Spleen (tissue), 11 donors: ENCODE data around the gene PRAMEF18. TPM values are rescaled to one million over a fixed set of nuclear protein-coding genes. Genes with fewer than 3 reads are reported as not detected.
"Not testable (repeated sequence)": the region's sequence is repeated elsewhere in the genome, so short reads cannot be mapped to it uniquely, and the experiment has no call there.

Source experiments
- DNase-seq: peaks from one replicate; pipeline ENCODE4 v3.0.0-alpha.2; 2020
- H3K27ac ChIP-seq, 8 donors: fragments of 200-600 bp; sonication (generic) in 7 of 8; 1 replicate in 4 of 8; 2 replicates in 4 of 8; pipeline versions ENCODE4 v1.5.0 to v1.8.0; 2016 to 2021; ENCODE audit warnings: inconsistent platforms in 4 of 8, mild to moderate bottlenecking in 4 of 8, moderate library complexity in 1 of 8
- H3K27me3 ChIP-seq, 7 donors: fragments of 200-600 bp; sonication (generic) in 6 of 7; replicated peaks in 1 of 7; 1 replicate in 4 of 7; 2 replicates in 3 of 7; pipeline versions ENCODE4 v1.5.0 to v1.8.0; 2016 to 2021; ENCODE audit warnings: inconsistent platforms in 3 of 7, mild to moderate bottlenecking in 1 of 7
- H3K36me3 ChIP-seq, 6 donors: fragments of 200-600 bp; sonication (generic) in 5 of 6; 1 replicate in 4 of 6; 2 replicates in 2 of 6; pipeline versions ENCODE4 v1.5.0 to v1.8.0; 2016 to 2021; ENCODE audit warnings: inconsistent platforms in 2 of 6
- H3K4me1 ChIP-seq, 6 donors: fragments of 200-600 bp; sonication (generic) in 5 of 6; 1 replicate in 3 of 6; 2 replicates in 3 of 6; pipeline versions ENCODE4 v1.5.0 to v1.8.0; 2016 to 2021; ENCODE audit warnings: inconsistent platforms in 3 of 6
- H3K4me3 ChIP-seq, 8 donors: fragments of 200-600 bp; sonication (generic) in 7 of 8; 1 replicate in 4 of 8; 2 replicates in 4 of 8; pipeline versions ENCODE4 v1.5.0 to v1.8.0; 2016 to 2021; ENCODE audit warnings: inconsistent platforms in 4 of 8, mild to moderate bottlenecking in 4 of 8, moderate library complexity in 2 of 8
- H3K9me3 ChIP-seq, 8 donors: fragments of 200-600 bp; sonication (generic) in 7 of 8; 1 replicate in 4 of 8; 2 replicates in 4 of 8; pipeline versions ENCODE4 v1.5.0 to v1.8.0; 2016 to 2021; ENCODE audit warnings: inconsistent platforms in 4 of 8
- POLR2A ChIP-seq, 3 donors: fragments of 450-650 bp; IDR thresholded peaks; one replicate each; pipeline ENCODE4 v1.5.1; 2017; ENCODE audit warnings: antibody characterized with exemption in 3 of 3, mild to moderate bottlenecking in 1 of 3
- POLR2AphosphoS5 ChIP-seq, 3 donors: sonication (generic); formaldehyde crosslinking; IDR thresholded peaks; one replicate each; pipeline ENCODE4 v1.5.1; 2017; ENCODE audit warnings: antibody characterized with exemption in 3 of 3
- WGBS, 5 donors: extraction: QIAGEN DNeasy Blood & Tissue Kit in 3 of 5; methylation state at CpG; one replicate each; pipeline versions ENCODE4 v1.1.5 to v1.1.7; 2013 to 2018; 5-methylcytosine and 5-hydroxymethylcytosine counted together
- intact Hi-C: fragments of 100-400 bp; cut with DNase I; formaldehyde crosslinking; loops from one replicate; pipeline ENCODE4 v1.15.0; 2023; ENCODE audit warnings: low total_unique reads
- polyA plus RNA-seq, 3 donors: library from polyadenylated mRNA; stranded (reverse); fragments of 200-250 nt; gene quantifications; one replicate each; pipeline ENCODE4 v1.2.1, GENCODE V29; 2013
- total RNA-seq, 7 donors: library from RNA; depleted of rRNA in 3 of 7; stranded (reverse); fragments of >200 nt in 3 of 7; fragmentation: NEBNext Ultra II Directional in 4 of 7; extraction: Animal tissue kit (Norgen Biotek cat#: 25700) in 4 of 7; gene quantifications; one replicate each; pipeline versions ENCODE4 v1.1.0 to v1.2.1, GENCODE V29; 2016 to 2021
- TF ChIP-seq, protein P1 (sequence below), 11 experiments: fragments of 200-600 bp in 7 of 11; fragments of 450-650 bp in 4 of 11; sonication (generic) in 4 of 11; IDR thresholded peaks in 8 of 11; conservative IDR thresholded peaks in 3 of 11; 1 replicate in 7 of 11; 2 replicates in 4 of 11; pipeline versions ENCODE4 v1.4.0 to v1.8.0; 2016 to 2021; ENCODE audit warnings: antibody characterized with exemption in 11 of 11, inconsistent platforms in 4 of 11, mild to moderate bottlenecking in 1 of 11
- donor health status: healthy with polysubstance abuse.
- donor health status: DM: no; HTN: no; CAD: no; lungs with moderate emphysema.
- donor health status: DM: no; HTN: no; CAD: no.
- donor health status: Bipolar disorder and iron deficiency.
- donor health status: healthy.
- donor health status: DM: no; HTN: no; CAD: no.
- donor health status: DM: yes; HTN: yes; CAD: no.

The PRAMEF18 gene
- total and polyA plus RNA-seq, 10 donors = not detected

DNA sequence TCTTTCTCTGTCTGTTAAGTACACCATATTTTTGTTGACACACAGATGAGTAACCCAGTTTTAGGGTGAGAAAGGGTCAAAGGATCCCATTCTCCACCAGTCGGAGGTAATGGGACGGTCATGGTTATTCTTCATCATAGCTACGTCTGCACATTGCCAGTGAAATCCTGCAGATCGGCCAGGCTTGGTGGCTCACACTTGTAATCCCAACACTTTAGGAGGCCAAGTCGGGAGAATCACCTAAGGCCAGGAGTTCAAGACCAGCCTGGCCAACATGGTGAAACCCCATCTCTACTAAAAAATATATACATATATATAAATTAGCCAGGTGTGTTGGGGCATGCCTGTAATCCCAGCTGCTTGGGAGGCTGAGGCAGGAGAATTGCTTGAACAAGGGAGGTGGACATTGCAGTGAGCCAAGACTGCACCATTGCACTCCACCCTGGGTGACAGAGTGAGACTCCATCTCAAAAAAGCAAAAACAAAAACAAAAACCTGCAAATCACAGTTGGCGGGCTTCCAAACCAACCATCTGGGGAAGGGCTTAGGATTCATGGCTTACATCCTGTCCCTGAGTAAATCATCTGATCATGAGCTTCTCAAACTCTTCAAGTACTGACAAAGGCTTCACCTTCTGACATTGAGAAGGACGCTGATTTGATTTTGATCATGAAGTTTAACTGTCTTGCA, 5.3 kb upstream of the PRAMEF18 start:
- WGBS, 5 donors = 73 to 86% (median 80%) methylated on average over 7 of the region's 7 CpGs
- H3K4me1 ChIP-seq, H3K9me3 ChIP-seq, H3K4me3 ChIP-seq, H3K27ac ChIP-seq, H3K36me3 ChIP-seq, intact Hi-C loops: not testable (repeated sequence)
- DNase-seq = peak; percentile 32
- H3K27me3 ChIP-seq = peaks cover 0 to 31% (median 0%) of the 10 kb centered on the region in 7 donors

DNA sequence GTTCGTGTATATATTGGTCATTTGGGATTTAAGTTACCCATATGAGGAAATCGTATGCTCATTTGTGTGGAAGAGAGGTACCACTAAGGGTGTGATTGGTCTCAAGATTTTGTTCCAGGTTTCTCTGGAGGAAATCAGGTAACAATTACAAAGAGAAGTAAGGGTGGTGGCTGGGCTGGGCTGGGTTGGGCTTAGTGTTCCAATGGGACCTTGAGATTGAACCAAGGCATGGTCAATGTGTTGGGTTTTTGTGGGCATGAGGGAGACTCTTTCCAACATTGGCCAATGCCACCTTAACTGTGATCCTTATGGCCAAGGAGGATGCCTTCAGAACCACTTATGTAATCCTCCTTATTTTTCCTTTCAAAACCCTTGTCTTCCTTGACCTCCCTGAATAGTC, 4.6 kb upstream of the PRAMEF18 start:
- intact Hi-C loops, H3K4me1 ChIP-seq, H3K4me3 ChIP-seq, H3K36me3 ChIP-seq, H3K27ac ChIP-seq, H3K9me3 ChIP-seq: not testable (repeated sequence)
- WGBS, 5 donors = 73 to 86% (median 83%) methylated on average over 2 of the region's 2 CpGs
- DNase-seq = peak; percentile 20
- H3K27me3 ChIP-seq = peaks cover 0 to 31% (median 0%) of the 10 kb centered on the region in 7 donors

DNA sequence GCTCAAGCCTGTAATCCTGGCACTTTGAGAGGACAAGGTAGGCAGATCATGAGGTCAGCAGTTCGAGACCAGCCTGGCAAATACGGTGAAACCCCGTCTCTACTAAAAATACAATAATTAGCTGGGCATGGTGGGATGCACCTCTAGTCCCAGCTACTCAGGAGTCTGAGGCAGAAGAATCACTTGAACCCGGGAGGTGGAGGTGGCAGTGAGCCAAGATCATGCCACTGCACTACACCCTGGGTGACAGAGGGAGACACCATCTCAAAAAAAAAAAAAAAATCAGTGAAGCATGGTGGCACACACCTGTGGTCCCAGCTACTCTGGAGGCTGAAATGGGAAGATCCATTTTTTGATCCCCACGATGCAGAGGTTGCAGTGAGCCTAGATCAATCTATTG, 4.1 kb upstream of the PRAMEF18 start:
- DNase-seq = peak; percentile 8
- peaks cover 0 to 31% (median 0%) of the 10 kb centered on the region in 7 donors for H3K27me3 ChIP-seq
- intact Hi-C loops, H3K4me1 ChIP-seq, H3K36me3 ChIP-seq, H3K4me3 ChIP-seq, H3K9me3 ChIP-seq, H3K27ac ChIP-seq: not testable (repeated sequence)
- 74 to 85% (median 78%) methylated on average over 5 of the region's 5 CpGs for WGBS, 5 donors

- Histone ChIP-seq H3K4me3 (no peak overlapping the region), H3K27ac (no peak overlapping the region), H3K4me1 (no peaks in the 10 kb centered on the region), H3K27me3 (peaks cover 0 to 36% (median 0%) of the 10 kb centered on the region in 7 donors), H3K36me3 (no peaks in the 10 kb centered on the region), H3K9me3 (no peaks in the 10 kb centered on the region)
- intact Hi-C loops = no loop called here
- peak; percentile 39 for DNase-seq
- TF ChIP-seq, protein P1, sequence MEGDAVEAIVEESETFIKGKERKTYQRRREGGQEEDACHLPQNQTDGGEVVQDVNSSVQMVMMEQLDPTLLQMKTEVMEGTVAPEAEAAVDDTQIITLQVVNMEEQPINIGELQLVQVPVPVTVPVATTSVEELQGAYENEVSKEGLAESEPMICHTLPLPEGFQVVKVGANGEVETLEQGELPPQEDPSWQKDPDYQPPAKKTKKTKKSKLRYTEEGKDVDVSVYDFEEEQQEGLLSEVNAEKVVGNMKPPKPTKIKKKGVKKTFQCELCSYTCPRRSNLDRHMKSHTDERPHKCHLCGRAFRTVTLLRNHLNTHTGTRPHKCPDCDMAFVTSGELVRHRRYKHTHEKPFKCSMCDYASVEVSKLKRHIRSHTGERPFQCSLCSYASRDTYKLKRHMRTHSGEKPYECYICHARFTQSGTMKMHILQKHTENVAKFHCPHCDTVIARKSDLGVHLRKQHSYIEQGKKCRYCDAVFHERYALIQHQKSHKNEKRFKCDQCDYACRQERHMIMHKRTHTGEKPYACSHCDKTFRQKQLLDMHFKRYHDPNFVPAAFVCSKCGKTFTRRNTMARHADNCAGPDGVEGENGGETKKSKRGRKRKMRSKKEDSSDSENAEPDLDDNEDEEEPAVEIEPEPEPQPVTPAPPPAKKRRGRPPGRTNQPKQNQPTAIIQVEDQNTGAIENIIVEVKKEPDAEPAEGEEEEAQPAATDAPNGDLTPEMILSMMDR (IDR thresholded peaks at IDR 0.05 in 8 of 11, conservative IDR thresholded peaks at IDR 0.05 in 3 of 11) = peak in 6 of 11 experiments; percentile 14 to 57 (median 38)
- TF ChIP-seq POLR2A (IDR thresholded peaks at IDR 0.05) = no peak
- WGBS, 5 donors = 71 to 80% (median 74%) methylated on average over 7 of the region's 7 CpGs
Measured at GRCh38 chr1:13228343-13228781, 2.4 kb upstream of the PRAMEF18 start.

- H3K4me1 ChIP-seq, H3K4me3 ChIP-seq, H3K9me3 ChIP-seq, H3K36me3 ChIP-seq, H3K27ac ChIP-seq, intact Hi-C loops: not testable (repeated sequence)
- WGBS, 5 donors = 82 to 90% (median 88%) methylated on average over 8 of the region's 8 CpGs
- peaks cover 0 to 28% (median 0%) of the 10 kb centered on the region in 7 donors for H3K27me3 ChIP-seq
- peak; percentile 33 for DNase-seq
Measured at GRCh38 chr1:13227271-13228055, 1.5 kb upstream of the PRAMEF18 start.

GRCh38 chr1:13224480-13225060, 1.4 kb downstream of the PRAMEF18 start:
- TF ChIP-seq POLR2A (IDR thresholded peaks at IDR 0.05) (no peak), POLR2AphosphoS5 (IDR thresholded peaks at IDR 0.05) (no peak)
- Histone ChIP-seq H3K27me3 (peaks cover 0 to 7% (median 0%) of the 10 kb centered on the region in 7 donors), H3K9me3 (no peaks in the 10 kb centered on the region), H3K4me3 (no peak overlapping the region), H3K36me3 (no peaks in the 10 kb centered on the region), H3K4me1 (no peaks in the 10 kb centered on the region), H3K27ac (no peak overlapping the region)
- WGBS, 5 donors = 79 to 88% (median 83%) methylated on average over 5 of the region's 5 CpGs
- intact Hi-C loops = no loop called here
- peak; percentile 27 for DNase-seq

- intact Hi-C loops, H3K27me3 ChIP-seq, H3K9me3 ChIP-seq, H3K4me3 ChIP-seq, H3K4me1 ChIP-seq, H3K36me3 ChIP-seq, DNase-seq, H3K27ac ChIP-seq: not testable (repeated sequence)
- WGBS, 5 donors = no CpG with 5 or more reads among the region's 4 CpGs
Measured at GRCh38 chr1:13222788-13223187, 3.2 kb downstream of the PRAMEF18 start.

- H3K27ac ChIP-seq, H3K36me3 ChIP-seq, H3K9me3 ChIP-seq, H3K27me3 ChIP-seq, H3K4me3 ChIP-seq, DNase-seq, intact Hi-C loops, H3K4me1 ChIP-seq: not testable (repeated sequence)
- WGBS, 5 donors = no CpG with 5 or more reads among the region's 3 CpGs
Measured at GRCh38 chr1:13219203-13219602, 6.8 kb downstream of the PRAMEF18 start.

DNA sequence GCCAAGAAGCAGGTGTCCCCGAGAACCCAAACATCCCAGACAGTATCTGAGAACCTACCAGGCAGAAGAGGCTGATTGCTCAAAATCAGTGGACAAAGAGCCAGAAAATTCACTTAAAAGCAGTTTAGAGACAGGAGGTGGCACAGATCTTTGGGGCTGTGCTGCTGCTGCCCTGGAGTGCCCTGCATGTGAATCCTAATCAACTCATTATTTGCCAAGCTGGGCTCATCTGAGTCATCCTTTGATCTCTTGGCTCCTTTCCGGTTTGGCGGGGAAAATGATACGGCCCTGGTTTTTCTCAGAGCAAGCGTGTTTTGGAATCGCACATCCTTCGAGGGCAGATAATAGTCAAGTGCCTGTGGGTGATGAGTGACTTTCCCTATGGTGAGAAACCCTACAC, 9.3 kb downstream of the PRAMEF18 start:
- H3K4me1 ChIP-seq, H3K36me3 ChIP-seq, H3K27ac ChIP-seq, H3K9me3 ChIP-seq, H3K4me3 ChIP-seq, DNase-seq, H3K27me3 ChIP-seq, intact Hi-C loops: not testable (repeated sequence)
- WGBS, 5 donors = no CpG with 5 or more reads among the region's 7 CpGs
